NCI-H345 treated with DMSO at 0.1 percent for 48 hours (cell line): ENCODE results near the gene OR4D2.
"Not testable (repeated sequence)": the region's sequence is repeated elsewhere in the genome, so short reads cannot be mapped to it uniquely, and the experiment has no call there.

ENCODE experiments used
- DNase-seq: peaks from one replicate; lab custom pipeline; 2025; ENCODE audit not compliant: unreplicated experiment; lab: John Stamatoyannopoulos, UW

The OR4D2 gene

DNA sequence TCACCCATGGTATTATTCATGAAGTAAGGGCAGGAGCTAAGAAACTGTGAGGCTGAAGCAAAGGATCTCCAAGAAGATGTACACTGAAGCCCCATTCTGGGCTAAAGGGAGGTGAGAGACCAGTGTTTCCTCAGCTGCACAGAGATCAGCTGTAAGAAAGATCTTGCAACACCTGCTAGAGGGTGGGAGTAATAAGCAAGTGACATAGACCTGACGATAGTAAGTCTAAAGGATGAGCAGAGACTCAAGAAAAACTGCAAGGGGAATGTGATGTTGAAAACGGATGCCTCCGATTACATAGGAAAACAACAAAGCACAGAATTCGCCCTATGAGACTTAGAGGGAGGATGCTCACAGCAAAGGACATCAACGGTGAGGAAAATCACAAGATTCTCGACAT, at the start of gene OR4D2:
TSS of gene OR4D2 (plus strand) at position 301 of the 400 bp plus-strand sequence. CDS start 2,674 bp downstream, outside the sequence.
- DNase-seq, result no peak

DNA sequence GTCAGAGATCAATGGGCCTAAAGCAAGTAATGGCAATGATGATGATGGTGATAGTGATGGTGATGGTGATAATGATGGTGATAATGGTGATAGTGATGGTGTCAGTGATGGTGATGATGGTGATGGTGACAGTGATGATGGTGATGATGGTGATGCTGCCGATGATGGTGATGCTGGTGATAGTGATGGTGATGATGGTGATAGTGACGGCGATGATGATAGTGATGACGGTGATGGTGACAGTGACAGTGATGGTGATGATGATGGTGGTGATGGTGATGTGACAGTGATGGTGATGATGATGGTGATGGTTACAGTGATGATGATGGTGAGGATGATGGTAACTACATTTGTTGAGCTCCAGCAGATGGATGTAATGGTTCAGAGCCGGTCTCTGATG, 49.4 kb upstream of the OR4D2 start:
- DNase-seq, result no peak

DNA sequence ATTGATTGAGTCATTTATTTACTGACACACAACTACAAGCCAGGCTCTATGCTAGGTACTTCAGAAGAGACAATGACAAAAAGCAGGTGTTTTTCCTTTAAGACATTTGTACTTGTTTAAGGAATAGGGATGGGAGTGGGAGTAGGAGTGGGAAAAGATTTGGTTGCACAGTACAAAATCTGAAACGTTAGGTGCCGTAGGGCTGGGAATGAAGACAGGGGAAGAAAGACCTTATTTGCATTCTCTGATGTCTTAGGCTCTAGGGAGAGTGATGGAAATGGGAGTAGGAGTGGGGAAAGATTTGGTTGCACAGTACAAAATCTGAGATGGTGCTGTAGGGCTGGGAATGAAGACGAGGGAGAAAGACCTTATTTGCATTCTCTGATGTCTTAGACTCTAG, 47.3 kb upstream of the OR4D2 start:
- DNase-seq, result no peak

DNA sequence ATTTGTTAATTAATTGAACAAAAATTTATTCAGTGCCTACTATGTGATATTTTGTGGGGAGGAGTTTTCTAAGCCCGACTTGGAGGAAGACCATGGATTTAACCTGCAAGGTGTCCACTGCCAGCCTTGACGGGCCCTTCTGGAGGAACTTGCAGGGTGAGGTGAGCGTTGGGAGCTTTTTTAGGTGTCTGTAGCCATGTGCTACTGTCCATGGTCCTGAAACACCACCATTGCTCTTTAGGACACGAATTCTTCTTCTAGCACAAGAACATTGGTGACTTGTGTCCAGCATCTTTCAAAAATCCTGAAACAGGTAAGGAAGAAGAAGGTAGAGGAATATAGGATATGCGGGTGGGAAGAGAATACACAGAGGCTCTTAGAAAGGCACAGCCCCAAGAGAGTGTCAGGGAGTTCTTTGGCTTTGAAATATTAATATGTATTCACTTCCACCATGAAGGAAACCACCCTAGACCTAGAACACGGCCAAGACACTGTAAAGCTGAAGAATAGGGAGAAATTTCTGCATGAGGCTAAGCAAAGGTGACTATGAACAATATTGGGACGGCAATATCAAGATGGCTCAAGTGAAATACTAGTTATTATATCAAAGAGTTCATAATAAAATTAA, 46.5 kb upstream of the OR4D2 start:
- DNase-seq, result no peak

DNA sequence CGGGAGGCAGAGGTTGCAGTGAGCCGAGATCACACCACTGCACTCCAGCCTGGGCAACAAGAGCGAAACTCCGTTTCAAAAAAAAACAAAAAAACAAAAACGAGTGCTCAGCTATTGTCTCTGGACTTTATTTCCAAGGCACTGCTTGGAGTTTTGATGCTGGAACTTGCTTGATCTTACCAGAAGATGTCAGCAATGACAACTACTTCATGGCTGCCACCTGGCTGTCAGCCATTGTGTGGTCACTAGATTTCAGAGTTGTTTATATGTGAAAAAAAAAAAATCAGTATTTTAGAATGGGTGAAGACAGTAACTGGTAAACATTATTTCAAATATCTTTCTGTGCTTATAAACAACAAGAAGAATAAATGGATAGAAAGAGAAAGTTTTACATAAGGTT, 44.9 kb upstream of the OR4D2 start:
- no peak for DNase-seq

DNA sequence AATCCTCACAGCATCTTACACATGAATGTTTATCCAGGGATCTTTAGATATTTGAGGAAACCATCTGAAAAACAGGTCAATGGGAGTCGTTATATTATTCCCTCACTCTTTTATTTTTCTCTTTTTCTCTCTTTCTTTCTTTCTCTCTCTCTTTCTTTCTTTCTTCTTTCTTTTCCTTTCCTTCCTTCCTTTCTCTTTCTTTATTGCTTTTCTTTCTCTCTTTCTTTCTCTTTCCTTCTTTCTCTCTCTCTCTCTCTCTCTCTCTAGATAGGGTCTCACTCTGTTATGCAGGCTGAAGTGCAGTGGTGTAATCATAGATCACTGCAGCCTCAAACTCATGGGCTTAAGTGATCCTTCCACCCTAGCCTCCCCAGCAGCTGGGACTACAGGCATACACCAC, 38.9 kb upstream of the OR4D2 start:
- no peak for DNase-seq

DNA sequence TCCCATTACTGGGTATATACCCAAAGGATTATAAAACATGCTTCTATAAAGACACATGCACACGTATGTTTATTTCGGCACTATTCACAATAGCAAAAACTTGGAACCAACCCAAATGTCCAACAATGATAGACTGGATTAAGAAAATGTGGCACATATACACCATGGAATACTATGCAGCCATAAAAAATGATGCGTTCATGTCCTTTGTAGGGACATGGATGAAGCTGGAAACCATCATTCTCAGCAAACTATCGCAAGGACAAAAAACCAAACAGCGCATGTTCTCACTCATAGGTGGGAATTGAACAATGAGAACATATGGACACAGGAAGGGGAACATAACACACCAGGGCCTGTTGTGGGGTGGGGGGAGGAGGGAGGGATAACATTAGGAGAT, 34.1 kb upstream of the OR4D2 start:
- DNase-seq, result not testable (repeated sequence)

DNA sequence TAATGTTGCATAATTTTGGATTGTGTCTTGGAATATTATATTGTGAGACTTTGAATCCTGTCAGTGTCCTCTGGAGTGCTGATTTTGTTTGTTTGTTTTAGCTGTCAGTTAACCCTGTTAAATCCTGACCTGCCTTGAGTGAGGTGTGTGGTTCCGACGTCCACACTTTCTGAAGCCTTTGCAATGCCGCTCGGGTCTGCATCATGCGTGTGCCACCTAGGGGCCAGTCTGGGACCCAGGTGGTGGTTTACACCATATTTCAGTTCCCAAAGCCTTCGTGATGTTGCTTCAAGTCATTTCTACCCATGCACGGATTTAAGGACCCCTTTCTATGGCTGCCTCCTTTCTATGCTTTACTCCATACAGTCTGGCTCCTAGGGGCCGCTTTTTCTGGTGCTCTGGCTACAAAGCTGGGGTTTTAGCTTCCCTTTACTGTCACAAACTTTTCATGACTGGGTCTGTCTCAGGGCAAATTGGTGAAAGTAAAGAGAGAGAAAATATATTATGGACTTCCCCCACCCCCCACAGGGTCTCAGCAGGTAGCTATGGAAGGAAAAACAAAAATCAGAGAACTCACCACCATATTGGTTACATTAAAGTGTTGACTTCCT, 30.0 kb upstream of the OR4D2 start:
- DNase-seq, result no peak

DNA sequence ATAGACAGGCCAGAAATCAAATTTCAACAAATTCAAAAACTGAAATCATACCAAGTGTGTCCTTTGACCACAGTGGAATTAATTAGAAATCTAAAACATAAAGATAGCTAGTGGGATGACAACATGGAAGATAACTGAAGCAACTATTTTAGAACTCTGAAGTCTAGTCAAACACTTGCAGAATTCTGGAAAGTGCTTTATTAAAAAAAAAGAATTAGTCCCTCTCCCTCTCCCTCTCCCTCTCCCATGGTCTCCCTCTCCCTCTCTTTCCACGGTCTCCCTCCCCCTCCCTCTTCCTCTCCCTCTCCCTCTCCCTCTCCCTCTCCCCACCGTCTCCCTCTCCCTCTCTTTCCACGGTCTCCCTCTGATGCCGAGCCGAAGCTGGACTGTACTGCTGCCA, 25.3 kb upstream of the OR4D2 start:
- DNase-seq, result no peak

DNA sequence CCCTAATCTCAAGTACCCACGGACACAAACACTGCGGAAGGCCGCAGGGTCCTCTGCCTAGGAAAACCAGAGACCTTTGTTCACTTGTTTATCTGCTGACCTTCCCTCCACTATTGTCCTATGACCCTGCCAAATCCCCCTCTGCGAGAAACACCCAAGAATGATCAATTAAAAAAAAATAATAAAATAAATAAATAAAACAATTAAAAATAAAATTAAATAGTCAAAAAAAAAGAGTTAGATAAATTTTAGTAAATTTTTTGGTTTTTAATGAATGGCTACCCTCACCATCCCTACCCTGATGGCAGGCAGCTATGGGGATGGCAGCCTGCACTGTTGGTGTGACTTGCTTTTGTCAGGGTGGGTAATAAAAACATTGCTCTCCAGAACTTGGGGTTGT, 23.4 kb upstream of the OR4D2 start:
- DNase-seq, result not testable (repeated sequence)

DNA sequence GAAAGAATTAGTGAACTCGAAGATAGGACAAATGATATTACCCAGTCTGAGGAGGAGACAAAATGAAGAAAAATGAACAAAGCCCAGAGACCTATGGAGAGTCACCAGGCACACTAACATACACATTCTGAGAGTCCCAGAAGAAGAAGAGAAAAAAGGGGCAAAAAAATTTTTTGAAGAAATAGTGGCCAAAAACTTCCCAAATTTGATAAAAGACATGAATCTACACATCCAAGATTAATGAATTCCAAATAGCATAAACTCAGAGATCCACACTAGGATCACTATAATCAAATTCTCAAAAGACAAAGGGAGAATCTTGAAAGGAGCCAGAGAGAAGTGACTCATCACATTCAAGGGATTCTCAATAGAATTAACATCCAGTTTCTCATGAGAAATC, 22.0 kb upstream of the OR4D2 start:
- DNase-seq, result no peak

DNA sequence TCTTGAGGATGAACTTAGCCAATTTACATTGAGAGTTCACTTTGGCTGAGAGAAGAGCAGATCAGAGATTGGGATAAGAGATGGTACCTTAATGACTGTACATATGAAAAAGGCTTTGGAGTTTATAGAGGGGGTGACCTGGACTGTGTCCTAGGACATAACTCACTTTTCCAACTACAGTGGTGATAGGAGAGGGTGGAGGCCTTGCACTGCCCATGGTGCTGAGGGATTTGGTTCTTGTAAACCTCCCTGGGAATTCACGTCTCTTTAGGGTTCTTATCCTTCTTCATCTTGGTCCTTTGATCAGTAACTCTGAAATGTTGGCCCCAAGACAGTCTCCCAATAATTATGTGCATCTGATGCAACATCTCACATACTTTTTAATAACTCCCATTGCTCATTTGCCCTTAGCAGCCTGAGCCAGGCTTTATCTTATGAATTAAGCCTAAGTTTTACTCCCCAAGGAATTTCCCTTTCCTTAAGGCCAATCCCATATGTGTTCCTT, 18.8 kb upstream of the OR4D2 start, which contains the start of gene OR4D1:
TSS of gene OR4D1 (plus strand) at position 455 of the 505 bp plus-strand sequence. CDS start 6,770 bp downstream, outside the sequence.
- DNase-seq, result no peak

DNA sequence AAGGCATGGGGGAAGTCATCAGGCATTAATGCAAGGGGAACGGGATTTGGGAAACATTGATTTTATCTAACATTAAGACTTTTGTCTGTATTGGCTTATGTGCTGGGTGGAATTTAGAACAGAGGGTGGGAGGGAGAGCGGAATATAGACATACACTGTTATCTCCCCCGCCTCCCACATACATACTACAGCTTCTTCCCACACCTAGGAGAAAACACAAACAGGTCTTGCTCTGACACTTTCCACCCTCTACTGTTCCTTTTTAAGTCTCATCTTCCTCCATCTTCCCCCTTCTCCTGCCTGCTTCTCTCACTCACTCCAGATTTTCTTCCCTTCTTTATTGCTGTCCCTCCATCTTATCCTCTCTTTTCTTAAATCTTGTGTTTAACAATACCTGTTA, 18.2 kb upstream of the OR4D2 start:
- DNase-seq, result no peak

DNA sequence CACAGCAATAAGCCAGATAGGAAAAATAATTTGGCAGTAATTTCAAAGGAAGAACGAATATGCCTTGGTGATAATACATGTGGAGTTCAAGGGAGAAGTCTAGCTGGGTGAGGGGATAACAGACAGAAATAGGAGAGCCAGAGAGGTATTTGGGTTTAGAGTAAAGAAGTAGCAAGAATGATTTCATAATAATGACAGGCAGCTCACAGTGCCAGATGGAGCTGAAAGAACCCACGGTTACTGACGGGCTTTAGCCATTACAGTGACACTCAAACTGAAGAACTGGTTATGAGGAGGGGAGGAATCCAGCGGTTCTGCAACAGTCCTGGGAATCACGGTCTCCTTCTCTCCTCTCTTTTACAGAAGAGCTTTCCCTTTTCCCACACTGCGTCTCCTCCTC, 16.4 kb upstream of the OR4D2 start:
- DNase-seq, result no peak

DNA sequence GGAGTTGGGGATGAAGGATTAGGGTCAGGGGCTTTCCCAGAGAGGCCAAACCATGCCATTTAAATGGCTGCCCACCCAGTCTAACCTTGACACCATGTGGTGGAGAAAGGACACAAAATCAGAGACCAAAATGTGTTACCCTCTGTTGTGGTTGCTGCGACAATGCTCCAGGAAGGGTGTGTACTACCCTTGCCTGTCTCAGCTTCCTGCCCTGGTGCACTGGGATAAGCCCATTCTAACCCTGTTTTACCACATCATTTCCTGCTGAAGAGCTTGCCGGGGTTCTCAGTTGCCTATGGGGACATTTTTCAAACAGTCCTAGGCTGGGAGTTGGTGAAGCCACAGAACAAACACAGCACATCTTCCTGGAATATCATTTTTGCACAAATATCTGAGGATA, 13.7 kb upstream of the OR4D2 start:
- no peak for DNase-seq

DNA sequence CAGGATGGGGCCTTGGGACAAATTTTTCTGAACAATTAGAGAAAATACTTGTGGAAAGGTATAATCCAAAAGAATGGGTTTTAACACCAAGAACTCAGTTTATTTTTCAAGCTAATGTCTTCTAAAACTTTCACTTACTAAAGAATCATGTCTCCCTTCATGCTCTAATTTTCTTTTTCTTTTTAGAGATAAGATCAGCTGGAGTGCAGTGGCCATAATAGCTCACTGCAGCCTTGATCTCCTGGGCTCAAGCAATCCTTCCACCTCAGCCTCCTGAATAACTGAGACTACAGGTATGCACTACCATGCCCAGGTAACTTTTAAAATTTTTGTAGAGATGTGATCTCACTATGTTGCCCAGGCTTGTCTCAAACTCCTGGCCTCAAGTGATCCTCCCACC, 13.1 kb upstream of the OR4D2 start:
- no peak for DNase-seq

DNA sequence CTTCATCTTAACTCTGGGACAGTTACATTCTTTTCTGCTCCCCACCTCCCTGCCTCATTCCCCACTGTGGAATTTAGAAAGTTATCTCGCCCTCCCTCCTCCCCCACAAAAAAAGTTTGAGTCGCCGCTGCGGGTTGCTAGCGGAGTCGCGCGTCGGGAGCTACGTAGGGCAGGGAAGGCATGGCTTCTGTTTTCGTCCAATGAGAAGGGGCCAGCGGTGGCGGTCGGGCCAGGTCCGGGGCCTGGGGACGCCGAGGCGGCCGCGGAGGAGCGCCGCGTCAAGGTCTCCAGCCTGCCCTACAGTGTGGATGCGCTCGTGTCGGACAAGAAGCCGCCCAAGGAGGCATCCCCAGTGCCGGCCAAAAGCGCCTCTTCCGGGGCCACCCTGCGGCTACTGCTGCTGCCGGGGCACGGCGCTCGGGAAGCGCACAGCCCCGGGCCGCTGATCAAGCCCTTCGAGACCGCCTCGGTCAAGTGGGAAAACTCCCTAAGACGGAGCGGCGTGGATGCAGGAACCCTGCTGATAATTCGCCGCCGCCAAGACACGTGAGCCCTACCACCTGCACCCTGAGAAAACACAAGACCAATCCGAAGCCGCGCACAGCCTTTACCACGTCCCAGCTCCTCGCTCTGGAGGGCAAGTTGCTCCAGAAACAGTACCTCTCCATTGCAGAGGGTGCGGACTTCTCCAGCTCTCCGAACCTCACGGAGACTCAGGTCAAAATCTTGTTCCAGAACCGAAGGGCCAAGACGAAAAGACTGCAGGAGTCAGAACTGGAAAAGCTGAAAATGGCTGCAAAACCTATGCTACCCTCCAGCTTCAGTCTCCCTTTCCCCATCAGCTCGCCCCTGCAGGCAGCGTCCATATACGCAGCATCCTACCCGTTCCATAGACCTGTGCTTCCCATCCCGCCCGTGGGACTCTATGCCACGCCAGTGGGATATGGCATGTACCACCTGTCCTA, 9.7 kb upstream of the OR4D2 start:
- DNase-seq, result peak; percentile 9

DNA sequence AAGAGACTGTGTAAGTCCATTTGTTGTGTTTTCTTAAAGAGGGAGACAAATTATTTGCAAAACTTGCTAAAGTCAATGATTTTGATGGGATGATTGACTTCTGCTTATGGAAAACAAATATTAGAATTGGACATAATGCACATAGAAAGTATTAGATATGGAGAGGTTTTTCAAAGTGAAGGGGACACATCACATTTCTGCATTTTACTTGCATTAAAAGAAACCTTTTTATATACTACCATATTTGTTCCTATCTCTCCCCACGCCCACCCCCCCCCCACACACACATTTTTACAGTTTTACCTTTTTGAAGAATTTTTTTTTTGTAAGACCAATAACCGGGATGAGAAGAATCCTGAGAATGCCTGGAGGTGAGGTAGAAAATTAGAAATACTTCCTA, 8.6 kb upstream of the OR4D2 start:
- DNase-seq, result no peak

DNA sequence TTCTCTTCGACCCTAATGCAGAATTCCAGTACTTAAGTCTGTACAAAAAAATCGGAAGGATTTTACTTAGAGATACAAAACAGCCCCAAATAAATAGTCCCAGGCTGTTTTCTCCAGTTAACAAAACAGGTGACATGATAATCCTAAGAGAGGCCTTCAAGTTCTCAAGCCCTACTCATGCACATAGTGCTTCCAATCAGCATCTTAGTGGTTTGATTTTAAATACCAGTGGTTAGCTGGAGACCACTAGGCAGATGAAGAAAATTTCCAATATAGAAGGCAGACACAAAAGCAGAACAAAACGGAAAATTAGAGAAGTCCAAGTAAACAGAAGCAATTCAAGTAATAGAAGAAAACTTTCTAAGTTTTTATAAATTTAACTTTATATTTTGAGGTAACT, 5.2 kb upstream of the OR4D2 start:
- no peak for DNase-seq

DNA sequence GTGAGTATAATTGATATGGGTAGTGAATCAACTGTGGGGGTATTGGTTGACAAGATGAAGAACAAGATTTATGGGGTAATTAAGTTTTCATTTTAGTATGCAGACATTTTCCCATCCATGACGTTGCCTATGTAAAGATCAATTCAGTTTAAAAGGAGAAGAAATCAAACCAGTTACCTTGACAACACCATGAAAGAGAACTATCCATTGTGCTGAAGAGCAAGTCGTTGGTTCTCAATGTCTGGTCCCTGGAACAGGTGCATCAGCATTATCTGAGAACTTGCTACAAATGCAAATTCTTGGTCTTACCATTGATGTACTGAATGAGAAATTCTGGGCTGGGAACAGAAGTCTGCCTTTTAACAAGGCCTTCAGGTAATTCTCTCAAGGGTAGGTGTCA, 801 bp upstream of the OR4D2 start:
- no peak for DNase-seq

DNA sequence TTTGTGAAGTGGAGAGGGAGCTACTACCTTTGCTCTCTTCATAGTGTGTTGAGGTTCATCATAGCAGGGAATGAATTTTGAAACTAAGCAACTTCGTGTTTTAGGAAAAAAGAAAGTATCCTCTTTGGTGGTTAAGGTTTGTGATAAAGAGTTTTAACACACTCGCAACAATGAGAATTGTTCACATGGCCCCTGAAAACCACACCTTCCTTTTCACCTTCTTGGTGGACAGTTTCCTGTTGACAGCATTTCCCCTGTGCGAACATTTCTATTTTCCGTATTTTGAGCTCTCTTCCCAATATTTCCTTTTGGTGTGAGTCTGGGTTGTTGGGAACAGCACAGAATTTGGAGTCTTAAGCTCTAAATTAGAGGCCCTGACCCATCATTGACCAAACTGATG, 3.8 kb downstream of the OR4D2 start:
- no peak for DNase-seq
